Neural cell (in vitro differentiated cells): Measurements from ENCODE around the gene SUMO4.

Source experiments
- CTCF ChIP-seq: fragments of 450-650 bp; IDR thresholded peaks from 2 replicates; pipeline ENCODE4 v1.5.1; 2014; ENCODE audit warnings: antibody characterized with exemption, mild to moderate bottlenecking, moderate library complexity; ENCODE audit not compliant: poor library complexity, severe bottlenecking
- EP300 ChIP-seq: fragments of 450-650 bp; conservative IDR thresholded peaks from 2 replicates; pipeline ENCODE4 v1.6.1; 2014; ENCODE audit warnings: antibody characterized with exemption, mild to moderate bottlenecking, moderate library complexity; ENCODE audit not compliant: poor library complexity, severe bottlenecking
- EZH2 ChIP-seq: fragments of 200-600, 300-800 bp; shearing (Covaris generic), sonication (generic); IDR thresholded peaks from 2 replicates; pipeline ENCODE4 v1.6.1; 2014; ENCODE audit warnings: antibody characterized with exemption, low read length, borderline replicate concordance, mild to moderate bottlenecking; ENCODE audit not compliant: insufficient read depth, poor library complexity, severe bottlenecking
- POLR2AphosphoS5 ChIP-seq: IDR thresholded peaks from 2 replicates; pipeline ENCODE4 v1.6.1; 2012
- REST ChIP-seq: IDR thresholded peaks from 2 replicates; pipeline ENCODE4 v1.6.1; 2012; ENCODE audit warnings: borderline replicate concordance
- SMC3 ChIP-seq: fragments of 450-650 bp; conservative IDR thresholded peaks from 2 replicates; pipeline ENCODE4 v1.6.1; 2014; ENCODE audit warnings: antibody characterized with exemption, mild to moderate bottlenecking, moderate library complexity; ENCODE audit not compliant: poor library complexity
- TAF1 ChIP-seq: IDR thresholded peaks from 2 replicates; pipeline ENCODE4 v1.6.1; 2012; ENCODE audit warnings: low read depth

- no peak for TF ChIP-seq CTCF
- TF ChIP-seq EZH2 = no peak
- no peak for TF ChIP-seq POLR2AphosphoS5
- no peak for TF ChIP-seq EP300
- TF ChIP-seq REST = no peak
- no peak for TF ChIP-seq TAF1
- no peak for TF ChIP-seq SMC3
Measured at GRCh38 chr6:149365197-149365596, 34.9 kb upstream of the SUMO4 start.
